ENCODE results near the gene B4GALNT1.

Gene B4GALNT1

GRCh38 chr12:57611108-57611826 is 21.7 kb downstream of the B4GALNT1 start, which contains the start of gene ARHGEF25:
TSS of gene ARHGEF25 (plus strand) at chr12:57611435. CDS start at chr12:57611895, 460 bp downstream.
- DNase-seq (ENCODE audit: low read depth): no peak
- H3K4me3 ChIP-seq (ENCODE audit: low read depth, low read length): peak within 1 kb of the TSS; percentile 59
- no peak for TF ChIP-seq CTCF (IDR thresholded peaks at IDR 0.05; ENCODE audit: low read depth, low read length, missing control alignments)
- in situ Hi-C loops (cut with HindIII; ENCODE audit: low sequenced_read_pairs): no loop called here

- no peak for DNase-seq (ENCODE audit: low read depth)
Observed at GRCh38 chr12:57610554-57611107, 22.4 kb downstream of the B4GALNT1 start.

GRCh38 chr12:57609781-57610553 is 23.0 kb downstream of the B4GALNT1 start:
- in situ Hi-C loops (cut with HindIII; ENCODE audit: low sequenced_read_pairs): no loop called here
- no peak for TF ChIP-seq CTCF (IDR thresholded peaks at IDR 0.05; ENCODE audit: low read depth, low read length, missing control alignments)
- no peak overlapping the region for H3K4me3 ChIP-seq (ENCODE audit: low read depth, low read length)
- DNase-seq (ENCODE audit: low read depth): no peak

More at GRCh38 chr12:57610554-57611107, 22.4 kb downstream of the B4GALNT1 start:
- H3K4me3 ChIP-seq (ENCODE audit: low read depth, low read length): peak overlapping the region; percentile 59
- TF ChIP-seq CTCF (IDR thresholded peaks at IDR 0.05; ENCODE audit: low read depth, low read length, missing control alignments): no peak
- in situ Hi-C loops (cut with HindIII; ENCODE audit: low sequenced_read_pairs): no loop called here

- in situ Hi-C loops (cut with HindIII; ENCODE audit: low sequenced_read_pairs): no loop called here
- DNase-seq (ENCODE audit: low read depth): no peak
- TF ChIP-seq CTCF (IDR thresholded peaks at IDR 0.05; ENCODE audit: low read depth, low read length, missing control alignments): no peak
- no peak overlapping the region for H3K4me3 ChIP-seq (ENCODE audit: low read depth, low read length)
Observed at GRCh38 chr12:57609101-57609780, 23.8 kb downstream of the B4GALNT1 start.

GRCh38 chr12:57607958-57608663 is 24.9 kb downstream of the B4GALNT1 start:
- no peak for TF ChIP-seq CTCF (IDR thresholded peaks at IDR 0.05; ENCODE audit: low read depth, low read length, missing control alignments)
- DNase-seq (ENCODE audit: low read depth): no peak
- H3K4me3 ChIP-seq (ENCODE audit: low read depth, low read length): no peak overlapping the region
- in situ Hi-C loops (cut with HindIII; ENCODE audit: low sequenced_read_pairs): no loop called here
